ENCODE results near the gene NVL. TPM values are rescaled to one million over a fixed set of nuclear protein-coding genes. Genes with fewer than 3 reads are reported as not detected.

Gene NVL
- total and polyA plus RNA-seq, 4 donors: 5.3 to 14.0 (median 11.0) TPM

GRCh38 chr1:224378855-224379631 lies 49.1 kb upstream of the NVL start:
- 81% methylated on average over 7 of the region's 7 CpGs for WGBS
- Histone ChIP-seq H3K27me3 (ENCODE audit: control insufficient read depth in 4 of 4, insufficient read depth in 4 of 4, low read length in 3 of 4) (no peaks in the 10 kb centered on the region), H3K4me3 (ENCODE audit: low read depth in 1 of 3, low read length in 3 of 3) (no peak overlapping the region), H3K4me1 (ENCODE audit: control insufficient read depth in 4 of 4, insufficient read depth in 4 of 4, low read length in 3 of 4) (no peaks in the 10 kb centered on the region), H3K27ac (ENCODE audit: low read depth in 1 of 2, low read length in 2 of 2) (no peak overlapping the region), H3K9me3 (ENCODE audit: control insufficient read depth in 4 of 4, low read length in 3 of 4) (no peaks in the 10 kb centered on the region), H3K9ac (ENCODE audit: low read depth in 1 of 2, low read length in 2 of 2) (no peak overlapping the region), H3K36me3 (ENCODE audit: control insufficient read depth in 4 of 4, insufficient read depth in 3 of 4, low read depth in 1 of 4, low read length in 3 of 4) (peaks cover 3 to 15% (median 13%) of the 10 kb centered on the region in 4 donors)
- DNase-seq (ENCODE audit: low spot score): no peak
- no peak for TF ChIP-seq RXRA (IDR thresholded peaks at IDR 0.05)
- TF ChIP-seq FOXA2 (IDR thresholded peaks at IDR 0.05): no peak
- TF ChIP-seq ZBTB33 (IDR thresholded peaks at IDR 0.05): no peak

- Histone ChIP-seq H3K9me3 (ENCODE audit: control insufficient read depth in 4 of 4, low read length in 3 of 4) (no peaks in the 10 kb centered on the region), H3K9ac (ENCODE audit: low read depth in 1 of 2, low read length in 2 of 2) (no peak overlapping the region), H3K36me3 (ENCODE audit: control insufficient read depth in 4 of 4, insufficient read depth in 3 of 4, low read depth in 1 of 4, low read length in 3 of 4) (peaks cover 4 to 17% (median 13%) of the 10 kb centered on the region in 4 donors), H3K27ac (ENCODE audit: low read depth in 1 of 2, low read length in 2 of 2) (no peak overlapping the region), H3K4me3 (ENCODE audit: low read depth in 1 of 3, low read length in 3 of 3) (no peak overlapping the region), H3K4me1 (ENCODE audit: control insufficient read depth in 4 of 4, insufficient read depth in 4 of 4, low read length in 3 of 4) (no peaks in the 10 kb centered on the region), H3K27me3 (ENCODE audit: control insufficient read depth in 4 of 4, insufficient read depth in 4 of 4, low read length in 3 of 4) (no peaks in the 10 kb centered on the region)
- 89% methylated on average over 2 of the region's 2 CpGs for WGBS
- no peak for TF ChIP-seq HNF4G (IDR thresholded peaks at IDR 0.05)
- TF ChIP-seq, protein P1, sequence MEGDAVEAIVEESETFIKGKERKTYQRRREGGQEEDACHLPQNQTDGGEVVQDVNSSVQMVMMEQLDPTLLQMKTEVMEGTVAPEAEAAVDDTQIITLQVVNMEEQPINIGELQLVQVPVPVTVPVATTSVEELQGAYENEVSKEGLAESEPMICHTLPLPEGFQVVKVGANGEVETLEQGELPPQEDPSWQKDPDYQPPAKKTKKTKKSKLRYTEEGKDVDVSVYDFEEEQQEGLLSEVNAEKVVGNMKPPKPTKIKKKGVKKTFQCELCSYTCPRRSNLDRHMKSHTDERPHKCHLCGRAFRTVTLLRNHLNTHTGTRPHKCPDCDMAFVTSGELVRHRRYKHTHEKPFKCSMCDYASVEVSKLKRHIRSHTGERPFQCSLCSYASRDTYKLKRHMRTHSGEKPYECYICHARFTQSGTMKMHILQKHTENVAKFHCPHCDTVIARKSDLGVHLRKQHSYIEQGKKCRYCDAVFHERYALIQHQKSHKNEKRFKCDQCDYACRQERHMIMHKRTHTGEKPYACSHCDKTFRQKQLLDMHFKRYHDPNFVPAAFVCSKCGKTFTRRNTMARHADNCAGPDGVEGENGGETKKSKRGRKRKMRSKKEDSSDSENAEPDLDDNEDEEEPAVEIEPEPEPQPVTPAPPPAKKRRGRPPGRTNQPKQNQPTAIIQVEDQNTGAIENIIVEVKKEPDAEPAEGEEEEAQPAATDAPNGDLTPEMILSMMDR (IDR thresholded peaks at IDR 0.05; ENCODE audit: low read depth, low read length, missing input control): no peak
- TF ChIP-seq, protein P2, sequence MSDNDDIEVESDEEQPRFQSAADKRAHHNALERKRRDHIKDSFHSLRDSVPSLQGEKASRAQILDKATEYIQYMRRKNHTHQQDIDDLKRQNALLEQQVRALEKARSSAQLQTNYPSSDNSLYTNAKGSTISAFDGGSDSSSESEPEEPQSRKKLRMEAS (IDR thresholded peaks at IDR 0.05): no peak
- TF ChIP-seq TAF1 (conservative IDR thresholded peaks at IDR 0.05): no peak
- DNase-seq (ENCODE audit: low spot score): no peak
These were observed 47.7 kb upstream of the NVL start for GRCh38 chr1:224377676-224378006.

GRCh38 chr1:224375059-224375458 lies 45.1 kb upstream of the NVL start:
- H3K4me3 ChIP-seq (ENCODE audit: low read depth in 1 of 3, low read length in 3 of 3): no peak overlapping the region
- no peaks in the 10 kb centered on the region for H3K4me1 ChIP-seq (ENCODE audit: control insufficient read depth in 4 of 4, insufficient read depth in 4 of 4, low read length in 3 of 4)
- H3K9ac ChIP-seq (ENCODE audit: low read depth in 1 of 2, low read length in 2 of 2): no peak overlapping the region
- H3K9me3 ChIP-seq (ENCODE audit: control insufficient read depth in 4 of 4, low read length in 3 of 4): no peaks in the 10 kb centered on the region
- peaks cover 3 to 32% (median 25%) of the 10 kb centered on the region in 4 donors for H3K36me3 ChIP-seq (ENCODE audit: control insufficient read depth in 4 of 4, insufficient read depth in 3 of 4, low read depth in 1 of 4, low read length in 3 of 4)
- no peaks in the 10 kb centered on the region for H3K27me3 ChIP-seq (ENCODE audit: control insufficient read depth in 4 of 4, insufficient read depth in 4 of 4, low read length in 3 of 4)
- no peak overlapping the region for H3K27ac ChIP-seq (ENCODE audit: low read depth in 1 of 2, low read length in 2 of 2)
- no peak for DNase-seq (ENCODE audit: low spot score)
- 89% methylated on average over 3 of the region's 3 CpGs for WGBS
- TF ChIP-seq NR2F2 (IDR thresholded peaks at IDR 0.05): no peak
- TF ChIP-seq TAF1 (conservative IDR thresholded peaks at IDR 0.05): no peak
- TF ChIP-seq, protein P3, sequence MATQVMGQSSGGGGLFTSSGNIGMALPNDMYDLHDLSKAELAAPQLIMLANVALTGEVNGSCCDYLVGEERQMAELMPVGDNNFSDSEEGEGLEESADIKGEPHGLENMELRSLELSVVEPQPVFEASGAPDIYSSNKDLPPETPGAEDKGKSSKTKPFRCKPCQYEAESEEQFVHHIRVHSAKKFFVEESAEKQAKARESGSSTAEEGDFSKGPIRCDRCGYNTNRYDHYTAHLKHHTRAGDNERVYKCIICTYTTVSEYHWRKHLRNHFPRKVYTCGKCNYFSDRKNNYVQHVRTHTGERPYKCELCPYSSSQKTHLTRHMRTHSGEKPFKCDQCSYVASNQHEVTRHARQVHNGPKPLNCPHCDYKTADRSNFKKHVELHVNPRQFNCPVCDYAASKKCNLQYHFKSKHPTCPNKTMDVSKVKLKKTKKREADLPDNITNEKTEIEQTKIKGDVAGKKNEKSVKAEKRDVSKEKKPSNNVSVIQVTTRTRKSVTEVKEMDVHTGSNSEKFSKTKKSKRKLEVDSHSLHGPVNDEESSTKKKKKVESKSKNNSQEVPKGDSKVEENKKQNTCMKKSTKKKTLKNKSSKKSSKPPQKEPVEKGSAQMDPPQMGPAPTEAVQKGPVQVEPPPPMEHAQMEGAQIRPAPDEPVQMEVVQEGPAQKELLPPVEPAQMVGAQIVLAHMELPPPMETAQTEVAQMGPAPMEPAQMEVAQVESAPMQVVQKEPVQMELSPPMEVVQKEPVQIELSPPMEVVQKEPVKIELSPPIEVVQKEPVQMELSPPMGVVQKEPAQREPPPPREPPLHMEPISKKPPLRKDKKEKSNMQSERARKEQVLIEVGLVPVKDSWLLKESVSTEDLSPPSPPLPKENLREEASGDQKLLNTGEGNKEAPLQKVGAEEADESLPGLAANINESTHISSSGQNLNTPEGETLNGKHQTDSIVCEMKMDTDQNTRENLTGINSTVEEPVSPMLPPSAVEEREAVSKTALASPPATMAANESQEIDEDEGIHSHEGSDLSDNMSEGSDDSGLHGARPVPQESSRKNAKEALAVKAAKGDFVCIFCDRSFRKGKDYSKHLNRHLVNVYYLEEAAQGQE (IDR thresholded peaks at IDR 0.05): no peak
- no peak for TF ChIP-seq ZBTB33 (IDR thresholded peaks at IDR 0.05)
- TF ChIP-seq EGR1 (IDR thresholded peaks at IDR 0.05; ENCODE audit: low read depth in 2 of 2): no peak
- TF ChIP-seq, protein P2 (IDR thresholded peaks at IDR 0.05): no peak
- no peak for TF ChIP-seq HNF4A (conservative IDR thresholded peaks at IDR 0.05)
- TF ChIP-seq JUND (IDR thresholded peaks at IDR 0.05): no peak
- TF ChIP-seq GABPA (IDR thresholded peaks at IDR 0.05 in 1 of 2, conservative IDR thresholded peaks at IDR 0.05 in 1 of 2): no peak
- no peak for TF ChIP-seq HNF4G (IDR thresholded peaks at IDR 0.05)
- TF ChIP-seq ATF3 (IDR thresholded peaks at IDR 0.05): no peak
- no peak for TF ChIP-seq FOXA1 (IDR thresholded peaks at IDR 0.05)
- no peak for TF ChIP-seq YY1 (IDR thresholded peaks at IDR 0.05)
- TF ChIP-seq FOXA2 (IDR thresholded peaks at IDR 0.05): no peak
